ENCODE measurements around the gene STK11IP.

The STK11IP gene

DNA sequence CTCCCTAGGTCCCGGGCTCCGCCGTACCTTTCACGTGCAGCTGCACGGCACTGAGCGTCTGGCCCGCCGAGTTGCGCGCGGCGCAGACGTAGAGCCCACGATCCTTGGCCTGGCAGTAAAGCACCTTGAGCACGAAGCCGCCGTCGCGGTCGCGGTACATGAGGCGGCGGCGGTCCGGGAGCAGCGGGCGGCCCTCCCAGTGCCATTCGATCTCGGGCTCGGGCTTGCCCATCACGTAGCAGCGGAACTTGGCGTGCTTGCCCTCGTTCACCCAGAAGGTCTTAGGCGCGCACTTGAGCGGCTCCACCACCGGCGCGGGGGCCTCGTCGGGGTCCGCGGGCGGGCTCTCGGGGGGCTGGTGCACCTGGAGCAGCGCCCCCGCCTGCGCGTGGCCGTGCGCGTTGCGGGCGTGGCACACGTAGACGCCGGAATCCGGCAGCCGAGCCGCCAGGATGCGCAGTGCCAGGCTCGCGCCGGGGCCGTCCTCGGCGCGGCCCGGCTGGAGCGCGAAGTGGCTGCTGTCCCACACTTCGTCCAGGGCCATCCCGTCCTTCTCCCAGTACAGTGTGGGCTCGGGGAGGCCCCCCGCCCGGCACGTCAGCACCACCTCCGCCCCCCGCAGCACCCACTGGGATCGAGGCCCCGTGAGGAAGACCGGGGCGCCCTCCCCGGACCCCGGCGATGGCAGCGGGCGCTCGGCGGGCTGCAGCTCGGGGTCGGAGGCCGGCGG lies 27.3 kb upstream of the STK11IP start:
- ATAC-seq (ENCODE audit: low read depth) (peak; percentile 12), DNase-seq (ENCODE audit: low spot score in 2 of 2) (no peak)
- H3K9me3 Mint-ChIP-seq: no peaks in the 10 kb centered on the region
- peaks cover 4% of the 10 kb centered on the region for H3K4me1 Mint-ChIP-seq
- H3K36me3 Mint-ChIP-seq: no peaks in the 10 kb centered on the region
- peaks cover 26% of the 10 kb centered on the region for H3K27me3 Mint-ChIP-seq
- H3K27ac Mint-ChIP-seq: no peak overlapping the region
- peak overlapping the region; percentile 34 for H3K4me3 Mint-ChIP-seq

DNA sequence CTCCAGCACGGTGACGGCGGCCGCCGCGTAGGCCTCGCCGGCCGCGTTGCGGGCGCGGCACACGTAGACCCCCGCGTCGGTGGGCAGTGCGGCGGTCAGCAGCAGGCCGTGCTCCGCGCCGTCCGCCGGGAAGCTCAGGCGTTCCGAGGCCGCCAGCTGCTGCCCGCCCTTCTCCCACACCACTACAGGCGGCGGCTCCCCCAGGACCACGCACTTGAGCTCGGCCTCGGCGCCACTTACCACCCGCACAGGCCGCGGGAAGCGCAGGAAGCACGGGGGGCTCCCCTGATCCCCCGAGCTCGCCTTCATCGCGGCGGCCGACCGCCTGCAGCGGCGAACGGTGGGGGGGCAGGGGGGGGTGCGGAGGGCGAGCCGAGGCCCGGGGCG lies 26.7 kb upstream of the STK11IP start:
- ATAC-seq (ENCODE audit: low read depth): peak; percentile 21
- Mint-ChIP-seq H3K27ac (no peak overlapping the region), H3K4me3 (no peak overlapping the region), H3K36me3 (no peaks in the 10 kb centered on the region), H3K9me3 (no peaks in the 10 kb centered on the region), H3K27me3 (peaks cover 27% of the 10 kb centered on the region), H3K4me1 (peaks cover 4% of the 10 kb centered on the region)
- no peak for DNase-seq (ENCODE audit: low spot score in 2 of 2)

DNA sequence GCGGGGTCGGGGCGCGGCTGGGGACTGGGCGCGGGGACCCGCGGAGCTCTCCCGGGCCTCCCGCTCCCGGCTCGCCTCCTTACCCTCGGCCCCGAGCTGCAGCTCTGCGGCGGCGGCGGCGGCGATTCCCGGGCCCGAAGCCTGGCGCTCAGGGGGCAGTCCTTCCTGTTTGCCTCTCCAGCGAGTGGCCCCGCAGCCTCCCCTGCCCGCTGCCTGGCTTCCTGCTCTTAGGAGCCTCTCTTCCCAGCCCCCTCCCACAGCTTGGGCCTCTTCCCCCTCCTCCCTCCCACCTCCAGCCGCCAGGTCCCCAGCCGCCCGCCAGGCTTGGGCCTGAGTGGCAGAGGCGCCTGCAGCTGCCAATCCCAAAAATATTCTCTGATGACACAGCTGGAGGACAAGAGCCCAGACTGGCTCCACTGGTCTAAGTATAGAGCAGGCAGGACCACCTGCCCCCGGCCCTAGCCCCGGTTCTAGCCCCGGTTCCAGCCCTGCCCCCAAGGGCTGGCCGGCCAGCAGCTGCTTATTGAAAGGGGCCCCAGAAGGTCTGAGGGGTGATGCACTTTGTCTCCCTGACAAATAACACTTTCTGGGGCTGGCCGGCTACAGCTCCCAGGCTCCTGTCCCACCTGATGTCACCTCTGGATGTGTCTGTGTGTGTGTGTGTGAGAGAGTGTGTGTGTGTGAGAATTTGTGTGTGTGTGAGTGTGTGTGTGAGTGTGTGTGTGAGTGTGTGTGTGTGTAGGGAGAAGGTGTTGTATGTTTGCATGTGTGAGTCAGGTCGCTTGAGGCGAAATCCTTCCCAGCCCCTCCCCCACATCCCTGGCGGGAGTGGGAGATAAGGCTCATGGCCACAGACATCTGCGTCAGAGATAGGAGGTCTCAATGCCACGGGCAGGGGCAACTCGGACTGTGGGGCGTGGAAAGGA lies 26.1 kb upstream of the STK11IP start, which contains the start of gene OBSL1:
Gene OBSL1 (minus strand): TSS at position 229 of the 926 bp plus-strand sequence. CDS start 307 bp downstream, outside the sequence.
- peak; percentile 15 for ATAC-seq (ENCODE audit: low read depth)
- Mint-ChIP-seq H3K4me3 (peak within 1 kb of the TSS; percentile 44), H3K27me3 (peaks cover 27% of the 10 kb centered on the region), H3K9me3 (no peaks in the 10 kb centered on the region), H3K27ac (no peak within 1 kb of the TSS), H3K4me1 (peaks cover 4% of the 10 kb centered on the region), H3K36me3 (no peaks in the 10 kb centered on the region)
- DNase-seq (ENCODE audit: low spot score in 2 of 2): no peak

DNA sequence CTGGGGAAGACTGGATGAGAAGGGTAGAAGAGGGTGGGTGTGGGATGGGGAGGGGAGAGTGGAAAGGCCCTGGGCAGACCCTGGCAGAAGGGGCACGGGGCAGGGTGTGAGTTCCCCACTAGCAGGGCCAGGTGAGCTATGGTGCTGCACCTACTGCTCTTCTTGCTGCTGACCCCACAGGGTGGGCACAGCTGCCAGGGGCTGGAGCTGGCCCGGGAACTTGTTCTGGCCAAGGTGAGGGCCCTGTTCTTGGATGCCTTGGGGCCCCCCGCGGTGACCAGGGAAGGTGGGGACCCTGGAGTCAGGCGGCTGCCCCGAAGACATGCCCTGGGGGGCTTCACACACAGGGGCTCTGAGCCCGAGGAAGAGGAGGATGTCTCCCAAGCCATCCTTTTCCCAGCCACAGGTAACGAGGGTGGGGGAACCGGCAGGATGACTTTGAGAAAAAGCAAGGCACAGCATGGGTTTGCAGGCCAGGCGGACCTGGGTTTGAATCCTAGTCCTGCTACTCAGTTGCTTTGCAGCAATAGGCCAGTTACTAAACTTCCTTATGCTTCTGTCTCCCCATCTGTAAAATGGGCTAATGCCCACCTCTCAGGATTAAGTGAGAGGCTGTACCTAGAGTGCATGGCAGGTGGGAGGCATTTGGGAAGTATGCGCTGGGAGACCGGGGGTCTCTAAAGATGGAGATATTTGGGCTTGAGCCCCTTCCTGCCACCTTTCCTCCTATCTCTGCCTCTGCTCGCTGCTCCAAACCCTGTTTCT lies 25.2 kb upstream of the STK11IP start, which contains the start of gene INHA:
Gene INHA (plus strand): TSS at position 74 of the 765 bp plus-strand sequence. CDS start 65 bp downstream, at position 139.
- H3K36me3 Mint-ChIP-seq: no peaks in the 10 kb centered on the region
- DNase-seq (ENCODE audit: low spot score in 2 of 2): no peak
- no peaks in the 10 kb centered on the region for H3K9me3 Mint-ChIP-seq
- no peak for ATAC-seq (ENCODE audit: low read depth)
- peaks cover 27% of the 10 kb centered on the region for H3K27me3 Mint-ChIP-seq
- H3K27ac Mint-ChIP-seq: no peak within 1 kb of the TSS
- peaks cover 4% of the 10 kb centered on the region for H3K4me1 Mint-ChIP-seq
- H3K4me3 Mint-ChIP-seq: peak within 1 kb of the TSS; percentile 44

DNA sequence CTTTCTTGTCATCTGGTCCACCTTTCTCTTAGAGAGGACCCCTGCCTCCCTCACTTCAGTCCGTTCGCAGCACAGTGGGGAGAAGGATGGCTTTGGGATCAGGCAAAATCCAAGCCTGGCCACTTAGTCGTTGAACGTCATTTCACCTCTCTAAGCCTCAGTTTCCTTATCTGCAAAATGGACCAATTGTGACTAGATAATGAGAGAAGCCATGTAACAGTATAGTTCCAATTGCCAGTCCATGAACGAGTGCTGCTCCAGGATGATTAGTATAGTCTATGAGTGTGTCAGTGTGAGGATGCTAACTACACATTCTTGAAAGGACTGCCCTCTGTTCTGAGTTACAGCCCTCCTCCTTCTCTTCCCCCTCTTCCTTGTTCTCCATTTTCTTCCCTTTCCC lies 24.5 kb upstream of the STK11IP start:
- H3K27ac Mint-ChIP-seq: no peak overlapping the region
- no peak for DNase-seq (ENCODE audit: low spot score in 2 of 2)
- H3K36me3 Mint-ChIP-seq: no peaks in the 10 kb centered on the region
- peaks cover 4% of the 10 kb centered on the region for H3K4me1 Mint-ChIP-seq
- peaks cover 24% of the 10 kb centered on the region for H3K27me3 Mint-ChIP-seq
- H3K4me3 Mint-ChIP-seq: no peak overlapping the region
- H3K9me3 Mint-ChIP-seq: no peaks in the 10 kb centered on the region
- no peak for ATAC-seq (ENCODE audit: low read depth)

DNA sequence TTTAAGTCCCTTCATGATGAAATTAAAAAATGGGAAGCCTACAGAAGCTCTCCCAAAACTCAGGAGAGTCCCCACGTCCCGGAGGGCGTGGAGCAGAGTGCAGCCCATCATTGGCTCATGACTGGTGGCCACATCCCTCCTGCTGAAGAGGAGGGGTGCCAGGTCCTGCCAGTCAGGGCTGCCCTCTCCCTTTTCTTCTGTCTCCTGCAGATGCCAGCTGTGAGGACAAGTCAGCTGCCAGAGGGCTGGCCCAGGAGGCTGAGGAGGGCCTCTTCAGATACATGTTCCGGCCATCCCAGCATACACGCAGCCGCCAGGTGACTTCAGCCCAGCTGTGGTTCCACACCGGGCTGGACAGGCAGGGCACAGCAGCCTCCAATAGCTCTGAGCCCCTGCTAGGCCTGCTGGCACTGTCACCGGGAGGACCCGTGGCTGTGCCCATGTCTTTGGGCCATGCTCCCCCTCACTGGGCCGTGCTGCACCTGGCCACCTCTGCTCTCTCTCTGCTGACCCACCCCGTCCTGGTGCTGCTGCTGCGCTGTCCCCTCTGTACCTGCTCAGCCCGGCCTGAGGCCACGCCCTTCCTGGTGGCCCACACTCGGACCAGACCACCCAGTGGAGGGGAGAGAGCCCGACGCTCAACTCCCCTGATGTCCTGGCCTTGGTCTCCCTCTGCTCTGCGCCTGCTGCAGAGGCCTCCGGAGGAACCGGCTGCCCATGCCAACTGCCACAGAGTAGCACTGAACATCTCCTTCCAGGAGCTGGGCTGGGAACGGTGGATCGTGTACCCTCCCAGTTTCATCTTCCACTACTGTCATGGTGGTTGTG lies 23.0 kb upstream of the STK11IP start:
- Mint-ChIP-seq H3K9me3 (no peaks in the 10 kb centered on the region), H3K27ac (no peak overlapping the region), H3K4me3 (no peak overlapping the region), H3K36me3 (no peaks in the 10 kb centered on the region), H3K27me3 (peaks cover 27% of the 10 kb centered on the region), H3K4me1 (peaks cover 4% of the 10 kb centered on the region)
- DNase-seq (ENCODE audit: low spot score in 2 of 2) (no peak), ATAC-seq (ENCODE audit: low read depth) (no peak)

DNA sequence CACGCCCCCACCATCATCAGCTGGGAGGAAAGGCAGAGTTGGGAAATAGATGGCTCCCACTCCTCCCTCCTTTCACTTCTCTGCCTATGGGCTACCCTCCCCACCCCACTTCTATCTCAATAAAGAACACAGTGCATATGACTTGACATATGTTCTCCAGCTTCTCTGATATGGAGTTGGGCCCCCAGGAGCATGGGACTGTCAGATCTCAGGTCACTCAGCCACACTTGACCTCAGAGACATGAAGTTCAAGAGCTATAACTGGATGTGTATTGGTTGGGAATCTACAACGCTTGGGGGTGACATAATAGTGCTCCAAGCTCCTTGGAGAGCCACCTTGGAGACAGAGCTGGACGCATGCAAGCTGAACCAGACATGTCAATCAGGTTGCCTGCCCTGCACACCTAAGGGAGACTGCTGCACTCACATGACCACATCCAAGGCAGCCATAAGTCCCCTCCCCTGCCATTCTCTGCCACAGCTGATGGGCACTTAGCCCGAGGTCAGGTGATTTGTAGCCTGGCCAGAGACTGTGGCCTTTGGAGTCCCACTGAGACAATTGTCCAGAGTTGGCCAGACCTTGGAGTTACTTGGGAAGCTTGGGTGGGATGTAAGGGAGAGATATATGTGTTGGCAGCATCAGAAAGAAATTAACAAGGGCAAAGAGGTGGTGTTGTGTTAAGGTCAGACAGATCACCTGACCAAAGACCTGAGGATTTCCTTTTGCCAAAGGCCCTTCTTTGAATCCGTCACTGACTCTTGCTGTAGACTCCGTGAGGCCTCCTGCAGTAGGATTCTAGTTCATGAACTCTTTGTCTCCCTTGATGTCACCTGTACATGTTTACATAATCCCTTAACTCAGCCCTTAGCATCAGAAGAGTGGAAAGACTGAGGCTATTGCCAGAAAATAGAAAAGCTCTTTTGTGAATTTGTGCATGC lies 21.8 kb upstream of the STK11IP start:
- DNase-seq (ENCODE audit: low spot score in 2 of 2) (no peak), ATAC-seq (ENCODE audit: low read depth) (no peak)
- Mint-ChIP-seq H3K27me3 (peaks cover 26% of the 10 kb centered on the region), H3K4me3 (no peak overlapping the region), H3K4me1 (peaks cover 4% of the 10 kb centered on the region), H3K27ac (no peak overlapping the region), H3K36me3 (no peaks in the 10 kb centered on the region), H3K9me3 (no peaks in the 10 kb centered on the region)

DNA sequence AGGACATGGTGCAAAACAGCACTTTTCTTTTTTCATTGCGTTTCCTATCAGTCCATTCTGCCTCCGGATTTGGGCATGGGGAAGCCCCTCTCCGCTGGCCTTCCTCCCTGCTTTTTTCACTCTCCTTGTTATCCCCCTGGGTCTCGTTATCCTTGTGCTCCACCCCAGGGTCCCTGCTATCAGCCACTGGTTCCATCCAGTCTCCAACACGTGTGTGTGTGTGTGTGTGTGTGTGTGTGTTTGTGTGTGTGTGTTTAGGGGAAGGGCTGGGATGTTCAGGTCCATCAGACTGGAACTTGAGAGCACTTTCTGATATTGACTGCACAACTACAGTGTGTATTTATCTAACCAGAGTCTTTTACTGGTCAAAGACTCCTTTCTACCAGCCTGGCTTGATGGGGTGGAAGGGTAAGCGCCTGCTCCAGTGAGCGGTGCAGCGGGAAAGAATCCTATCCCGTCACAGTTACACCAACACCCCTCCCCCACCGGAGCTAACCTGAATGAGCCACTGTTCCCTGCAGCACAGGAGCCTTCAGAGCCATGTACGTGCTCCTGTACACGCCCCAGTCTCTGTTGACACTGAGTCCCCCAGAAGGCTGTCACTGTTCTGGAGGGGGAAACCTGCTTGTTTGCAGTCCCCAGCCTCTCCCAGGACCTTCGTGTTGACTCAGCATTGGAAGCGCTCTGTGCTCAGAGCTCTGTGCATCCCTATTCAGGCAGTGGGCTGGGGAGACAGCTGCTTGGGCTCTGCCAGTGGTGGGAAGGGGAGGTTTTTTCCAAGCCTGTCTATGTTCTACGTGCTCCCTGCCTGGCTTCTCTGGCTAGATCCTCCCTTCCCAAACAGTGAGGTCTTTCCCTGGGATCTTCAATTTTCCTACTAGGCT lies 20.9 kb upstream of the STK11IP start:
- DNase-seq (ENCODE audit: low spot score in 2 of 2) (no peak), ATAC-seq (ENCODE audit: low read depth) (no peak)
- peaks cover 25% of the 10 kb centered on the region for H3K27me3 Mint-ChIP-seq
- H3K4me3 Mint-ChIP-seq: no peak overlapping the region
- no peak overlapping the region for H3K27ac Mint-ChIP-seq
- peaks cover 2% of the 10 kb centered on the region for H3K4me1 Mint-ChIP-seq
- H3K36me3 Mint-ChIP-seq: no peaks in the 10 kb centered on the region
- H3K9me3 Mint-ChIP-seq: no peaks in the 10 kb centered on the region

DNA sequence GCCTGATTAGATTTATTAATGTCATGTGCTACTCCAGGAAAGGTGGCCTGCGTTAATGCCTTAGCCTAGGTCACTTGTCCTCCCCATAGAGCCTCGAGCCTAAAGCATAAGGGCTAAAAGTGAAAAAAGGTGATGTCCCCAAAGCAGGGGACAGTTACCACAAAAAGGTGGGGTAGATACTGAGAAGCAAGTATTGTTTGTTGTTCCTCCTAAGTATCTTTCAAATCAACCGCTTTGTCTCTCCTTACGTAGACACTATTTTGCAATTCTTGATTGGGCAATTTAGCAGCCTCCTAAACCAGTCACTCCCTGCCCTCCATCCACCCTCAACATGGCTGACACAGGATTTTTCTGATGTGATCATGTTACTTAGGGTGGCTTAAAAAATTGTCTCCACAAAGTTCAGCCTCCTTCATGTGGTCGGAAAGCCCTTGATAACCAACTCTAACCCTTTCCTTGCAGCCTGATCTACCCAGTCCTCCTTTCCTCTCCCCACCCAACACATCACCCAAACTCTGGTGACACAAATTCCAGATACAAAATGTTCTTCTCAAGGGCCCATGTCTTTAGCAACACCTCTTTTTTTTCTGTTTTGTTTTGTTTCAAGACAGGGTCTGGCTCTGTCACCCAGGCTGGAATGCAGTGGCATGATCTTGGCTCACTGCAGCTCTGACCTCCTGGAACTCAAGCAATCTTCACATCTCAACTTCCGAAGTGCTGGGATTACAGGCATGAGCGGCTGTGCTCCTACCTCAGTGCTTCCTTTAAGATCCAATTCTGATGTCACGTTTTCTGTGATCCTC lies 18.6 kb upstream of the STK11IP start:
- H3K4me1 Mint-ChIP-seq: no peaks in the 10 kb centered on the region
- no peak overlapping the region for H3K27ac Mint-ChIP-seq

DNA sequence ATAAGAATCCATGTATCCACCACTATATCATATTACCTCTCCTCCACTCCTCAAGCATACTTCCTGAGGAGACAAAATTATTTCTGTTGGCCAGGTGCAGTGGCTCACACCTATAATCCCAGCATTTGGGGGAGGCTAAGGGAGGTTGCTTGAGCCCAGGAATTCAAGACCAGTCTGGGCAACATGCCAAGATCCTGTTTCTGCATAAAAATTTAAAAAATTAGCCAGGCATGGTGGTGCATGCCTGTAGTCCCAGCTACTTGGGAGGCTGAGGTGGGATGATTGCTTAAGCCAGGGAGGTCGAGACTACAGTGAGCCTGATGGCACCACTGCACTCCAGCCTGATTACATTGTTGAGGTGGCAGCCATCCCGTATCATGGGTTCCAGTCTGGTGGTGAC lies 16.3 kb upstream of the STK11IP start:
- no peaks in the 10 kb centered on the region for H3K9me3 Mint-ChIP-seq
- H3K27me3 Mint-ChIP-seq: peaks cover 16% of the 10 kb centered on the region
- no peak for ATAC-seq (ENCODE audit: low read depth)
- H3K4me3 Mint-ChIP-seq: no peak overlapping the region
- no peak overlapping the region for H3K27ac Mint-ChIP-seq
- no peaks in the 10 kb centered on the region for H3K4me1 Mint-ChIP-seq
- no peak for DNase-seq (ENCODE audit: low spot score in 2 of 2)
- H3K36me3 Mint-ChIP-seq: no peaks in the 10 kb centered on the region

More for the DNA sequence above, 18.6 kb upstream of the STK11IP start:
- ATAC-seq (ENCODE audit: low read depth) (no peak), DNase-seq (ENCODE audit: low spot score in 2 of 2) (no peak)
- no peaks in the 10 kb centered on the region for H3K36me3 Mint-ChIP-seq
- no peaks in the 10 kb centered on the region for H3K9me3 Mint-ChIP-seq
- H3K4me3 Mint-ChIP-seq: no peak overlapping the region
- H3K27me3 Mint-ChIP-seq: peaks cover 14% of the 10 kb centered on the region

DNA sequence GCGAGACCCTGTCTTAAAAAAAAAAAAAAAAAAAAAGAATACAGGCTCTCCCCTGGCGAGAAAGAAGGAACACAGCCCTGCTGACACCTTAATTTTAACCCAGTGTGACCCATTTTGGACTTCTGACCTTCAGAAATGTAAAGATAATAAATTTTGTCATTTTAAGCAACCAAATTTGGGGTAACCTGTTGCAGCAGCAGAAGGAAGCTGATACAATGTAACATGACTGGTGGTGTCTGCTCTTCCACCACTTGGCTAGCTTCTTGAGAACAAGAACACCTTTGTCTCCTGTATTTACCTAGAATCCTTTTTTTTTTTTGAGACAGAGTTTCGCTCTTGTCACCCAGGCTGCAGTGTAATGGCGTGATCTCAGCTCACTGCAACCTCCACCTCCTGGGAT lies 6.6 kb upstream of the STK11IP start:
- Mint-ChIP-seq H3K36me3 (no peaks in the 10 kb centered on the region), H3K9me3 (no peaks in the 10 kb centered on the region), H3K27ac (no peak overlapping the region), H3K4me1 (no peaks in the 10 kb centered on the region), H3K4me3 (no peak overlapping the region), H3K27me3 (peaks cover 18% of the 10 kb centered on the region)
- ATAC-seq (ENCODE audit: low read depth) (no peak), DNase-seq (ENCODE audit: low spot score in 2 of 2) (no peak)
